GM21447 (cell line): ENCODE data around the gene TEKT3.

Source experiments
- ATAC-seq: cut with Tn5 transposase; IDR thresholded peaks from one replicate; pipeline ENCODE4 v1.9.1; 2021; ENCODE audit not compliant: unreplicated experiment

Gene TEKT3

DNA sequence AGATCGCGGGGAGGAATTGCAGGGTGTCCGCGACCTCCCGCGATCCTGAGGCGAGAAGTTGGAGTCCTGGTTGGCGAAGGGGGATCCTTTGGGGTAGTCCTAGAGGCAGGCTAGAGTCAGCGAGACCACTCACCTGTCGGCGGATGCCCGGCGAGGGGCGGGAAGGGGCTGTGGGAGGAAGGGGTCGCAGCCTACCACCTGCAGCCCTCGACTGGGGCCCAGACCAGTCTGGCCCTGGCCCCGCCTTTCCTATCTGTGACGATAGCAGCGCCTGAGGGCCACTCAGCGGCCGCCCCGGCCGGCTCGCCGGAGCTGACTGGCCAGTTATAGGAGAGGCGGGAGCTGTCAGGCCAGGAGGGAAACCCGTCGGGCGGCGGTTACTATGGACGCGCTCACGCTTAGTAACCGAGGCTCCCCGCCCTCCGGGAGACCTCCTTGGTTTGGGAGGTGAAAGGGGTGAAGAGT, at the start of gene TEKT3:
Gene TEKT3 (minus strand): TSS at position 213 of the 465 bp plus-strand sequence. CDS start 10,012 bp downstream, outside the sequence.
- ATAC-seq, result no peak

DNA sequence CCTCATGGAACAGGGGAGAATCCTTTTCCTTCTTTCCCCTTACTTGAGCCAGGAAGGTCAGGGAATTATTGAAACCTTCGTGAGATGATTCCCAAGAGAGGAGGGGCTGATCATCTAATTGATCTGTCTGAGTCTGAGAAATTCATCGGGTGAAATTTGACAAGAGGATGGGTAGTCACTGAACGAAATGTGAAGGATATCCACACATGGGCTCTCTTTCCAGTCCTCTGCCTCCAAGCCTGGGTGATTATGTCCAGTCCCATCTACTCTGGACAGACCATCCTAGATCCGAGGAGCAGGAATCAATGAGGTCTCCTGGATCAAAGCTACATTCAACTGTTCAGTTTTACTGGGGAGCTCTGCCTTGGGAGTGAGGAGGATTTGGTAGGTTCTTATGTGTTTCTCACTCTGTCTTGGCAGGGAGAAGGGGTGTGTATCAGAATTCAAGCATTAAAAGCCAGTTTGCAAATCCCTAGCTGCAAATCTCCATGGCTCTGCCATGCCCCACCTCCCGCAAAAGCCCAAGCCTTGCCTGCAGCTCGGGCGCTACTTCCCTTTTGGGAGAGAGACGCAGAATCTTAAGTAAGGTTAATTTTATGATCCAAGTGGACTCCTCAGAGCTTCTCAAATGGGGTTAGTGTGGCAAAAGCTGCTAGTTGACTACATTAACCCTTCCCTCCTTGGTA, 47.1 kb upstream of the TEKT3 start:
- ATAC-seq, result no peak

DNA sequence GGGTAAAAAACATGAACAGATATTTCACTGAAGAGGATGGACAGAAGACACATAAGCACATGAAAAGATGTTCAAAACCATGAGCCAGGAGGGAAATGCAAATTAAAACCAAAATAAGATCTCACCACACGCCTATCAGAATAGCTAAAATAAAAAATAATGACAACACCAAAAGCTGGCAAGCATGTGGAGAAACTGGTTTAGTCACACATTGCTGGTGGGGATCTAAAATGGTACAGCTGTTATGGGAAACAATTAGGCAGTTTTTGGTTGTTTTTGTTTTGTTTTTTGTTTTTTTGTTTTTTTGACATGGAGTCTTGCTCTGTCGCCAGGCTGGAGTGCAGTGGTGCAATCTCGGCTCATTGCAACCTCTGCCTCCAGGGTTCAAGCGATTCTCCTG, 44.7 kb upstream of the TEKT3 start:
- no peak for ATAC-seq

DNA sequence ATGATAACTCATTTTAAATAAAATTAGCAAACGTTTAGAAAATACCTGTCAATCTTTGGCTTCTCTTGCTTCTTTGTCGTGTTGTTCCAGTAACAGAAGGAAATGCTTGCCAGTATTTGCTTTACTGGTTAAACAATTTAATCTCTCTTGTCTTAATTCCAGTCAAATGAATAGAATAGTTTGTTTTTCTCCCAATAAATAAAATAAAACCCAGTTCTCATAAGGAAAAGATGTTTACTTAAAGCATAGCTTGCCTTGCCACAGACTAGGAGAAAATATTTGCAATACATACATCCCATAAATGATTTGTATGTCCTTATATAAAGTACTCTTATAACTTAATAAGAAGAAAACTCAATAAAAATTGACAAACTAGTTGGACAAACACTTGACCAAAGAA, 43.9 kb upstream of the TEKT3 start:
- ATAC-seq, result no peak

DNA sequence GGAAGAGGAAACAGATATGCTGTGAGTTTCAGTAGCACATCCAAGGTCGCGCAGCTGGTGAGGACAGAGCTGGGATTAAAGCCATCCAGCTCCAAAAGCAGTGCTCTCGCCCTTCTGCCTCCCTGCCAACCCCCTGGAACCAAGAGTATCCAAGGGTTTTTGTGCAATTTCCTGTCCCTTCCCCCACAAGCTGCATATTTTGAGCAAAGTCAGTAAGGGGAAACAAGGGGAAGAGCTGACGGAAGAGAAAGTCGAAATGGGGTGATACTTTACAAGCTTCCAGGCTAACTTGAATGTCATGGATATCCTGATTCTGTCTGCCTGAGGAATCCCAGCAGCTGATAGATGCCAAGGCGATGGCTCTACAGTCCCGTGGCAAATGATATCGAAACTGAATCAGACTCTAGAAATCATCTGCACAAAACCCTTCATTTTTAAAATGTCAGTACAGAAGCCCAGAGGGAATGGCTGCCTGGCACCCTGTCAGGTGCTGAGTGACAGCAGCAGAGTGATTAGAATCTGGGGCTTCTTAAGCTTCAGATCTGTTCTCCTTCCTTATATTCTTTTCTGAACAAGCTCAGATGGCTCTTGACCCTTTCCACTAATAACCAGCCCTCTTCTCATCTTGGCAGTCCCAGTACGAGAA, 42.9 kb upstream of the TEKT3 start:
- no peak for ATAC-seq

DNA sequence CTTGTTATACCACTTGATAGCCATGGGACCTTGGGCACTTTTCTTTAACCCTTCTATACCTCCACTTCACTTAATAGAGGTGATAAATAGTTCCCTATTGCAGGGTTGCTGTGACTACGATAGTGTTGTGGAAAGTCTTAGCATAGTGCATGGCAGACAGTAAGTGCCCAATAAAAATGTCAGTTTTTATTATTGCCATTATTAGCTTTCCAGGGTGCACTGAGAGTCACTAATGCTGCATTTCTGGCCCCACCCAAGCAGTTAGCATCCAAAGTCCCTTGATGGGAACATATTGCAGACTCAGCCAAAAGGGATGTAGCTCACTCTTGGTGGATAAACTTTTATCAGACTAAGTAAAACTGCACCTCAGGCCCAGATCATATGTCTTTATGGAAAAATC, 41.5 kb upstream of the TEKT3 start:
- no peak for ATAC-seq

DNA sequence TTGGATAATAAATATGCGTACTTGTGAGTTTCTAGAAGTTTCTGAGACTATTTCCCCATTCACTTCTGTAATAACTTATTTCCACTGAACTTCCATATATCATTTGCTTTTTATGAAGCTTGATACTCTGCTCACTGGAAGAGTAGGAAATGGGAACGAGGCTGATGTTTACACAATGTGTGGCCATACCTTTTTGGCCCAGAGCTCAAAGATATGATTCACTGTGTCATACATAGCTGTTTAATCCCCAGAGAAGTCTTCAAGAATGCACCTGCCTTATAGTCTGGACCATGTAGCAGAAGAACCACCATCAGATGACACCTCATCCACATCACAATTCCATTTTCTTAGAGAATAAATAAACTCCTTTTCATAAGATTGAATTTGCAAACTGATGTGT, 40.3 kb upstream of the TEKT3 start:
- no peak for ATAC-seq

DNA sequence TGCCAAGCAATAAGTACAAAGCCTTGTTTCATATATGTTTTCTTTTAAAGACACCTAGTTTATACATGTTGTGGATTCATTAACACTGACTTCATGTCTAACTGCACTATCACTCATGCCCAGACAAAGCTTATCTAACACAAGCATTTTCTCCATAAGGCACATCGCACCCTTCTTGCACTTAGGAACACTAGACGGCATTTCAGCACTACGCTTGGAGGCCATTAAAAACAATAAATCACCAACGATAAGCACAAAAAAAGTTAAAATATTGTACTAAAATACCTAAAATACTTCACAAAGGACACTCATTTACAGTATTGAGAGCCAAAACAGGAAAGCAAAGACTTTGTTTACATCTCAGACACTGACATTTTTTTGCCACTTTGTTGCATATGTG, 39.0 kb upstream of the TEKT3 start:
- no peak for ATAC-seq

DNA sequence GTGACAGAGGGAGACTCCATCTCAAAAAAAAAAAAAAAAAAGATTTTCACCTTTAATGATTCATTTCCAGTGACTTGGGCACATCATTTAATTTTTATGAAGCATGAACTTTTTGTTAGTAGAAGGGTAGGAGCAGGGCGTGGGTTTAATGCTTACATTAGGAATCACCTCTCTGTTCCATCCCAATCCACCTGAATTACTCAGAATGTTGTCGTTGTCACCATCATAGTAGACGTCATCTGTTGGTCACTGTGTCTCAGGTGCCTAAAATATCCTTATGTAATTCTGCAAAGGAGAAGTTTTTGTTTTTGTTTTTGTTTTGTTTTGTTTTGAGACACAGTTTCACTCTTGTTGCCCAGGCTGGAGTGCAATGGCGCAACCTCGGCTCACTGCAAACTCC, 38.3 kb upstream of the TEKT3 start:
- ATAC-seq, result no peak

DNA sequence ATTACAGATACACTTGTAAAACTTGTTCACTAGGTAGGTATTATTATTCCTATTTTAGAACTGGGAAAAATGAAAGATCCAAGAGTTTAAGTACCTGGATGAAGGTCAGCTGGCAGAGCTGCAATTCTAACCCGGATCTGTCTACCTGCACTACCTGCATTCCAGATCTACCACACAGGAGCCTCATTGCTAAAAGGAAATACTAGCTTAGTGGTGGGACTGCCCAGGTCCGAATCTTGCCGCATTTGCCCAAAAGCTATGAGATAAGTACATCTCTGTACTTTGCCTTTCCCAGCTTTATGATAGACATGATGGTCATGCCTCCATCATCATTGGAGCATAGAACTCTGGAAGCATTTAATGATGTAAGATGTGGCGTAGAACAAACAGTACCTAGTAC, 36.8 kb upstream of the TEKT3 start:
- ATAC-seq, result no peak

DNA sequence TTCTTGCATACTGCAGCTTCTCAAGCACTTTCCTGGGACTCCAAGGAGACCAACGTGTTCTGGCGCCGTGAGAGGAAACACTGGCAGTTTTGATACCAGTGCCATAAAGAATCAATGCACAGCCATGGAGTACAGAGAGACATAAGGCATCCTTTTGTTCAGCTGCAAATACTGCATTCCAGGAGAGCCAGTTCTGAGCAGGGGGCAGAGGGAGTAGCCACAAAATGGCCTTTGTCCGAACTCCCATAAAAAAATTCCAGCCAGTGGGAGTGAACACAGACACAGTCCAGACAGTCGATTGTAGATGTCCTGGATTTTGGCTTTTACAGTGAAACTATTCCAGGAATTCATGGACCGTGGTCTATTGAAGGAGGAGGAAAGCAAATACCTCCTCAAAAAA, 36.2 kb upstream of the TEKT3 start:
- ATAC-seq, result no peak

DNA sequence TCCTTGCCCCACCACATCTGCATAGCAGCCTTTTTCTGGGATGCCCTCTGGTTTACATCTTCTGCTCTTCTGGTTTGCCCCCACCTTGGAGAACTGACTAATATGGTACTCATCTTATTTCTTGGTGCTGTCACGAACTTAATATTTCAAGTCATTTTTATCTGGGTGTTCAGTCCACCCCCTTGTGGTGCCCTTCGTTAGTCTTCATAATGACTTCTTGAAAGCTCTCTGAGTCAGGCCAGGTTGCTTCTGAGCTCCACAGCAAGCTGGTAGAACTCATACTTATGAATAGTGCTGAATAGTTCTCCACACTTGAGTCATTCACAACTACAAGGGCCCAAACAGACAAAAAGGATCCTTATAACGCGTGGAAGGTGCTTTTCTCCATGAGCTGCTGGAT, 35.8 kb upstream of the TEKT3 start:
- ATAC-seq, result no peak

DNA sequence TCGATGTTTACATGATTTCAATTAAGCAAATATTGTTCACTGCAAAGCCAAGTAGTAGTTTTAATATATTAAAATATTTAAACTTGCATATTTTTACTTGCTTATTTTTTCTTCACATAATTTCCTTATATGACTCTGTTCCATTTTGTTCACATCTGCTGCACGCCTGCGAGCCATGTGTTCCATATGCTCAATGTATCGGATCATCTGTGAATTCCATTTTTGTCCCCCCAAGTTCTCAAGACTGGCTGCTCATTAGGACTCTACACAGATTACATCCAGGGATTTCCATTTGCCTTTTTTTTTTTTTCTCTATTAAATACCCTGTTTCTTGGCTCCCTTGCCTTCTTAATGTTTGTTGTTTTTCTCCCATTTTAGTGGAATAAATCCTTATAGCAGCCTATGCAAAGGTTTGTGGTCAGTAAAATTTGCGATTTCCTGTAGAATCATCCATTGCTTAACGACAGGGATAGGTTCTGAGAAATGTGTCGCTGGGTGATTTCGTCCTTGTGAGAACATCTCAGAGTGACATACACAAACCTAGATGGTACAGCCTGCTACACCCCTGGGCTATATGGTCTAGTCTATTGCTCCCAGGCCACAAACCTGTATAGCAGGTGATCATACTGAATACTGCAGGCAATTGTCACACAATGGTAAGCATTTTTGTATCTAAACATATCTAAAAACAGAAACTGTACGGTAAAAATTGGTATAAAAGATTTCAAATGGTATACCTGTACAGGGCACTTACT, 30.2 kb upstream of the TEKT3 start:
- ATAC-seq, result no peak

DNA sequence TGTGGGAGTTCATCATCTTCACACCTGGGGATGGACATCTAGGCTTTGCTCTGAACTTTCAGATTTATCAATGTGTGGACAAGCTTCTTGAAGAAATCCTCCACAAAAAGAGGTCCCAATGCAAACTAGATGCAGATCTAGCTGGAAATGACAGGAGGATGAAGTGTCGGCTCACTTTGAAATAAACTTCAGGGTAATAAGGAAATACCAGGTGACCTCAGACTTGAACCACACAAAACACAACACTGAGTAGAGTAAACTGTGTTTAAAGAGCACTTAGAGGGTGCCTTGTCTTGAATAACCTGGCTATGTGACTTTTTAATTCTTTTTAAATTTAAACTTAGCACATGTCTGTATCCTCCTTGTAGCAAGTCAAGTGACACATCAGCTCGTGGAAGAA, 27.2 kb upstream of the TEKT3 start:
- no peak for ATAC-seq

DNA sequence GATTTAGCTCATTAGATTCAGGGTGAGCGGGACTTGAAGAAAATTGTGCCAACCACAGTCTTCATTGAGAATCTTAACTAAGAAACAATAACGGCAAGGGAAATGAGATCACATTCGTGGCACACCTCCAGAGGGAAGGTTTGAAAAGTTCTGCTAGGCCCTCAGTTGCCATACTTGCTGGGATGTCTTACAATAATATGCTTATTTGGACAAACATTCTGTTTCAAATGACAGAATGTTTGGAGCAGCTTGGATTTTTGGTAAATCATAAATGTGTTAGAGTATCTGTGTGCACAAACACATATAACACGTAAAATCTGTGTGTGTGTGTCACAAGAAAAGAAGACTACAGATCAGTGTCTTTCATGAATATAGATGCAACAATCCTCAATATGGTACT, 24.6 kb upstream of the TEKT3 start:
- ATAC-seq, result no peak

DNA sequence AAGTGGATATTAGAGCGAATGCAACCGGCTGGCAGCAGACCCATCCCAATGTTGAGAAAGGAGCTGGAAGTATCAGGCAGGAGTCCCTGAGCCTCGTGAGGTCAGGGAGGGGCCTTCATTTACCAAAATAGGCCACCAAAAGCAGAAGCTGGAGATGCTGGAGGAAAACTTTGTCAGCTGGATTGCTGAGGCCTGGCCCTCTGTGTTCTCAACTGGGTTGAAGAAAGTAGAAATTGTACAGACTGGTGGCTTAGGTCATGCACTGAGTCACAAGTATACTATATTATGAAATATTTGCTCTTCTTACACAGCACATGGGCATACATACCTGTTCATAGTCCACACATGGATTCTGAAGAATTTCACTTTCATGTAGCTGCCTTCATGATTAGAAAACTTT, 23.2 kb upstream of the TEKT3 start:
- ATAC-seq, result no peak

DNA sequence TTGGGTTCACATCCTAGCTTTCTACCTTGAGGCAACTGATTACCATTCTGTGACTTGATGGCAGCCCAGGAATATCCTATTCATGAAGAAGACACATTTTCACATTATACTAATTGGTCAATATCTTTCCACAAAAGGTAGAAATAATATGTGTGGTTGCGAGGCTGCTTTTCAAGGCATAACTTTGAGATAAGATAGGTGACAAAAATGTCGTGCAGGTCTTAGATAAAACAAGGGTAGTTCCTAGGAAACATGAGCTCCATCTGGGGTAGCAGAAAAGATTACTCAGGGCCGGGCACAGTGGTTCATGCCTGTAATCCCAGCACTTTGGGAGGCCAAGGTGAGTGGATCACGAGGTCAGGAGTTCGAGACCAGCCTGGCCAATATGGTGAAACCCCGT, 22.3 kb upstream of the TEKT3 start:
- ATAC-seq, result no peak

DNA sequence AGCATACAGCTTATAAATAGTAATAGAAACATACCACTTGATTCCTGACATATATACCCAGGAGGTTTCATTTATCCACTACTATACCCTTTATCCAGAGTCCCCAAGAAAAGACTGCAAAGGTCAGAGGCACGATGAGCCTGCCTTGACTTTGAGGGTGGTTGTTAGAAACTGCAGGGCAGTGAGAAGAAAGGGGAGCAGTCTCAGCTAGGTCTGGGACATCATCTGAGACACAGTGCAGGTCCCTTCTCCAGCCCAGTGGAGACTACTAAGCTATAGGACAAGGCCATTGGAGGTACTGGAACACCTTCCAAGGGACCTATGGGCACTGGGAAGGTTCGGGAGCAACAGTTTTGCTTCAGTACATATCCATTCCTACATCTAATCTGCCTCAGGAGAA, 20.2 kb upstream of the TEKT3 start:
- ATAC-seq, result no peak

DNA sequence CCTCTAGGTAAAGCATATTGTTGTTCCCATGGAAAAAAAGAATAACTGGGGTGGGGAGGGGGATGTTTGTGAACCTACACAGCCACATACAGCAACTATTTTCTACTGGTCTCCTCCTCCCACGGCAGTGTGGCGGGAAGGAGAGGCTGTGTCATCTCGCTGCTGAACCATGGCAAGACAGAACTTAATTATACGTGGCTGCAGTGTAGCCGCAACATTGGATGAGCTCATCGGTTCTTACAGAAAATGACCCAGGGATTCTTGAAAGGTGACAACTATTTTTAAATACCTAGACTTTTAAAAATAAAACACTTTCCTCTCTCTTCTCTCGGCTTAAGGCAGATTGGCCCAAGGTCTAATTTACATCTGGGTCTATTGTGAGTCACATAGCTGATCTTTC, 19.8 kb upstream of the TEKT3 start:
- ATAC-seq, result no peak

DNA sequence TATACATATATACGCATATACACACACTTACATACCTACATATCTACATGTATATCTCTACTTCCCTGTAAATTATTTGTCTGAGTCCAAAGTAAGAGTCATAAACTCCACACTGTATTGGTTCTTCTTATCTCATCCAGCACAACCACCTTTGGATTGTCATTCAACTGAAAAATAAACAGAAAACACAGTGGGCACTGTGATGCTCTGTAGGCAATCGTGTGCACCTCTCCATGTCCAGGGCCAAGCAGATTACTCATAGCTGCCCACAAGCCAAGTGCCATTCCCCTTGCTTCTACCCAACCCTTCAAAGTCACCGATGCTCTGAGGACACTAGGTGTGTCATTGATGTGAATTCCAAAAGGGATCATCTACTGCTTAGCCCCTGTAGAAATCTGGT, 12.9 kb upstream of the TEKT3 start:
- no peak for ATAC-seq

DNA sequence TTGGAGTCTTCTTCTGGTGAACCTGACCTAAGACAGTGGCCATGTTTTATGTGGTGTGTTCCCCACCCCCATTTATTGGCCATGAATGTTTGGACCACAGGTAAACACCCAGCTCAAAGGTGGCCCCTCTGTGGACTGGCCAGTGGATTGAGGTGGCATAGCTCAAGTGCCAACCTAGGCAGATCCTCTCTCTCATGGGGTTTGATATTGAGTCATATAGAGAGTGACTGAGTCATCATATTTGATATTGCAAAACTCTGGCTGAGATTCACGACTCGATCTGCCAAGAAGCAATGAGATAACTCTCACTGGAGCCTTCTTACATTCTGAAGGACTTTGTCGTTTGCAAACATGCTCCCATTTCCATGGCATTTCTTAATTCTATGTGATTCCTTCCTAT, 10.5 kb upstream of the TEKT3 start:
- ATAC-seq, result no peak

DNA sequence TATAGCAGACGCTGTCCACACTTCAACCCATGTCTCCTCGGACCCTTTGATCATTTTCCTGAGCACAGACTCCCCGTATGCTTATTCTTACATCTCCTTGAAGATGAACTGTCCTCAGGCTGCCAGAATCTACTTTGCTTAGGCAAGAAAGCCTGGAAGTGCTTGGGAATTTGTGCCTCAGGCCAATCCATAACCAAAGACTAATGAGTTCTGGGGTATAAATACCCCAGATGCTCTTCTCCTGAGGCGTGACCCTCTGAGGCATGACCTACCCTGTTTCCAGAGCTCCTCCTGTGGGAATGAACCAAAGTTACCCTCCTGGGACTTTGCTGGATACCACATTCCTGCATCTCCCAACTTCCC, 10.1 kb upstream of the TEKT3 start:
- no peak for ATAC-seq
